GM18873 (cell line): ENCODE results near the gene ZNF77.
"Not testable (repeated sequence)": the region's sequence is repeated elsewhere in the genome, so short reads cannot be mapped to it uniquely, and the experiment has no call there.

Experiments used
- ATAC-seq: cut with Tn5 transposase; IDR thresholded peaks from one replicate; pipeline ENCODE4 v1.9.1; 2021; ENCODE audit warnings: mild to moderate bottlenecking, moderate library complexity, moderate number of reproducible peaks; ENCODE audit not compliant: unreplicated experiment, low FRiP score

The ZNF77 gene

GRCh38 chr19:2923510-2923909 is 21.3 kb downstream of the ZNF77 start:
- ATAC-seq, result no peak

- no peak for ATAC-seq
Measured at GRCh38 chr19:2922987-2923386, 21.8 kb downstream of the ZNF77 start.

GRCh38 chr19:2917275-2918184 is 27.2 kb downstream of the ZNF77 start:
- ATAC-seq, result no peak

- ATAC-seq, result no peak
Measured at GRCh38 chr19:2912306-2912705, 32.5 kb downstream of the ZNF77 start.

GRCh38 chr19:2906631-2907195 is 38.1 kb downstream of the ZNF77 start:
- no peak for ATAC-seq

GRCh38 chr19:2905918-2906519 is 38.8 kb downstream of the ZNF77 start:
- ATAC-seq, result no peak

- ATAC-seq, result not testable (repeated sequence)
Measured at GRCh38 chr19:2903326-2903725, 41.4 kb downstream of the ZNF77 start.

- ATAC-seq, result no peak
Measured at GRCh38 chr19:2902590-2903218, 42.1 kb downstream of the ZNF77 start.

- ATAC-seq, result peak; percentile 93
Measured at GRCh38 chr19:2900296-2901252, 44.2 kb downstream of the ZNF77 start, which contains the start of gene ZNF57. TSS of gene ZNF57 (plus strand) at chr19:2900928. CDS start at chr19:2901046, 118 bp downstream.

- ATAC-seq, result no peak
Measured at GRCh38 chr19:2896694-2897093, 48.1 kb downstream of the ZNF77 start.

GRCh38 chr19:2890531-2890930 is 54.2 kb downstream of the ZNF77 start:
- not testable (repeated sequence) for ATAC-seq

- ATAC-seq, result no peak
Measured at GRCh38 chr19:2888731-2889224, 56.0 kb downstream of the ZNF77 start.

GRCh38 chr19:2887391-2887914 is 57.3 kb downstream of the ZNF77 start:
- ATAC-seq, result no peak

GRCh38 chr19:2885736-2886135 is 59.0 kb downstream of the ZNF77 start:
- ATAC-seq, result no peak

- no peak for ATAC-seq
Measured at GRCh38 chr19:2883686-2884439, 60.9 kb downstream of the ZNF77 start.
